SU-DHL-6 (cell line): ENCODE measurements around the gene ZC3H4.

Experiments used
- H2AFZ ChIP-seq: fragments of 200-600 bp; sonication (generic); 2 replicates; pipeline ENCODE4 v1.6.1; 2014; ENCODE audit warnings: low read depth, mild to moderate bottlenecking, moderate library complexity, mixed read lengths, antibody characterized with exemption, low read length; ENCODE audit not compliant: severe bottlenecking
- H3F3A ChIP-seq: fragments of 200-600 bp; shearing (Covaris generic); 2 replicates; pipeline ENCODE4 v1.6.0; 2016; ENCODE audit warnings: antibody characterized with exemption, mild to moderate bottlenecking; ENCODE audit not compliant: insufficient read depth
- H3K27ac ChIP-seq: fragments of 200-600 bp; sonication (generic); 2 replicates; pipeline ENCODE4 v1.5.1; 2016; ENCODE audit warnings: low read depth, mild to moderate bottlenecking, low read length, moderate library complexity, mixed read lengths
- H3K27me3 ChIP-seq: fragments of 200-600 bp; sonication (generic), shearing (Covaris generic); 2 replicates; pipeline ENCODE4 v1.6.0; 2014; ENCODE audit warnings: mild to moderate bottlenecking, low read length
- H3K36me3 ChIP-seq: fragments of 200-600 bp; sonication (generic); 2 replicates; pipeline ENCODE4 v1.6.1; 2014; ENCODE audit warnings: mild to moderate bottlenecking, low read length, mixed read lengths
- H3K4me2 ChIP-seq: fragments of 300-600, 200-600 bp; shearing (Covaris generic), sonication (generic); 2 replicates; pipeline ENCODE4 v1.6.0; 2014; ENCODE audit warnings: low read length, low read depth, mild to moderate bottlenecking; ENCODE audit not compliant: poor library complexity, severe bottlenecking
- H3K4me3 ChIP-seq: fragments of 200-600 bp; sonication (generic); 2 replicates; pipeline ENCODE4 v1.5.1; 2014; ENCODE audit warnings: antibody characterized with exemption, low read length, mild to moderate bottlenecking, mixed read lengths; ENCODE audit not compliant: insufficient read depth, poor library complexity, severe bottlenecking
- H3K79me2 ChIP-seq: fragments of 200-600 bp; sonication (generic); 2 replicates; pipeline ENCODE4 v1.6.1; 2014; ENCODE audit warnings: mild to moderate bottlenecking, low read length, moderate library complexity; ENCODE audit not compliant: insufficient read depth
- H3K9ac ChIP-seq: fragments of 200-600 bp; sonication (generic); 2 replicates; pipeline ENCODE4 v1.7.0; 2014; ENCODE audit warnings: mild to moderate bottlenecking, low read length
- H3K9me2 ChIP-seq: fragments of 200-600 bp; sonication (generic); replicated peaks from 2 replicates; pipeline ENCODE4 v1.6.1; 2014; ENCODE audit warnings: low read length; ENCODE audit not compliant: insufficient read depth
- H3K9me3 ChIP-seq: fragments of 200-600 bp; sonication (generic); 2 replicates; pipeline ENCODE4 v1.6.1; 2014; ENCODE audit warnings: low read length, mixed read lengths; ENCODE audit not compliant: insufficient read depth
- H4K20me1 ChIP-seq: fragments of 200-600 bp; sonication (generic); 2 replicates; pipeline ENCODE4 v1.6.1; 2014; ENCODE audit warnings: low read depth, mild to moderate bottlenecking, antibody characterized with exemption, low read length, moderate library complexity, mixed read lengths
- CTCF ChIP-seq: fragments of 200-600 bp; sonication (generic); IDR thresholded peaks from one replicate; pipeline ENCODE4 v1.5.1; 2017; ENCODE audit warnings: antibody characterized with exemption, mild to moderate bottlenecking, low read length, moderate library complexity; ENCODE audit not compliant: insufficient read depth, poor library complexity, severe bottlenecking
- EZH2phosphoT487 ChIP-seq: fragments of 200-600 bp; sonication (generic), shearing (Covaris generic); conservative IDR thresholded peaks from 2 replicates; pipeline ENCODE4 v1.6.1; 2018; ENCODE audit warnings: mild to moderate bottlenecking, antibody characterized with exemption, low read length, moderate library complexity, mixed read lengths

Gene ZC3H4

GRCh38 chr19:47073574-47073973 is 40.0 kb downstream of the ZC3H4 start:
- H3K4me3 ChIP-seq = no peak overlapping the region
- H3K27me3 ChIP-seq = no peaks in the 10 kb centered on the region
- H3K79me2 ChIP-seq = peaks cover 11% of the 10 kb centered on the region; the same call in 1 of the 2 replicates
- H3K4me2 ChIP-seq = no peak overlapping the region
- TF ChIP-seq CTCF (no peak), EZH2phosphoT487 (no peak)
- H3F3A ChIP-seq = no peaks in the 10 kb centered on the region
- H3K9me3 ChIP-seq = no peaks in the 10 kb centered on the region
- H4K20me1 ChIP-seq = no peaks in the 10 kb centered on the region
- H3K9me2 ChIP-seq = no peaks in the 10 kb centered on the region
- no peak overlapping the region for H3K9ac ChIP-seq
- H2AFZ ChIP-seq = no peak overlapping the region
- no peak overlapping the region for H3K27ac ChIP-seq
- H3K36me3 ChIP-seq = peaks cover 5% of the 10 kb centered on the region; the same call in 1 of the 2 replicates

GRCh38 chr19:47072323-47072722 is 41.3 kb downstream of the ZC3H4 start:
- no peaks in the 10 kb centered on the region for H3K36me3 ChIP-seq
- TF ChIP-seq EZH2phosphoT487 = no peak
- no peak for TF ChIP-seq CTCF

GRCh38 chr19:47071731-47072130 is 41.8 kb downstream of the ZC3H4 start:
- Histone ChIP-seq H3K9me2 (no peaks in the 10 kb centered on the region), H3K36me3 (no peaks in the 10 kb centered on the region), H3F3A (no peaks in the 10 kb centered on the region), H3K9me3 (no peaks in the 10 kb centered on the region), H3K27me3 (no peaks in the 10 kb centered on the region), H2AFZ (no peak overlapping the region), H3K27ac (no peak overlapping the region), H3K79me2 (peaks cover 14% of the 10 kb centered on the region; the same call in 1 of the 2 replicates), H4K20me1 (no peaks in the 10 kb centered on the region), H3K4me3 (no peak overlapping the region), H3K9ac (no peak overlapping the region), H3K4me2 (no peak overlapping the region)
- TF ChIP-seq CTCF (no peak), EZH2phosphoT487 (no peak)

More at GRCh38 chr19:47072323-47072722, 41.3 kb downstream of the ZC3H4 start:
- no peaks in the 10 kb centered on the region for H3K27me3 ChIP-seq
- peaks cover 14% of the 10 kb centered on the region; the same call in 1 of the 2 replicates for H3K79me2 ChIP-seq
- H4K20me1 ChIP-seq = no peaks in the 10 kb centered on the region
- no peaks in the 10 kb centered on the region for H3K9me2 ChIP-seq
- H3K27ac ChIP-seq = no peak overlapping the region
- no peaks in the 10 kb centered on the region for H3F3A ChIP-seq
- H3K9ac ChIP-seq = no peak overlapping the region
- no peak overlapping the region for H3K4me2 ChIP-seq
- no peaks in the 10 kb centered on the region for H3K9me3 ChIP-seq
- no peak overlapping the region for H3K4me3 ChIP-seq
- no peak overlapping the region for H2AFZ ChIP-seq
